ENCODE measurements around the gene UNC13D. TPM values are rescaled to one million over a fixed set of nuclear protein-coding genes. Genes with fewer than 3 reads are reported as not detected.
"Not testable (repeated sequence)": the region's sequence is repeated elsewhere in the genome, so short reads cannot be mapped to it uniquely, and the experiment has no call there.

UNC13D gene
- total RNA-seq, 1 experiment from 2014 or later = 0.57 TPM

DNA sequence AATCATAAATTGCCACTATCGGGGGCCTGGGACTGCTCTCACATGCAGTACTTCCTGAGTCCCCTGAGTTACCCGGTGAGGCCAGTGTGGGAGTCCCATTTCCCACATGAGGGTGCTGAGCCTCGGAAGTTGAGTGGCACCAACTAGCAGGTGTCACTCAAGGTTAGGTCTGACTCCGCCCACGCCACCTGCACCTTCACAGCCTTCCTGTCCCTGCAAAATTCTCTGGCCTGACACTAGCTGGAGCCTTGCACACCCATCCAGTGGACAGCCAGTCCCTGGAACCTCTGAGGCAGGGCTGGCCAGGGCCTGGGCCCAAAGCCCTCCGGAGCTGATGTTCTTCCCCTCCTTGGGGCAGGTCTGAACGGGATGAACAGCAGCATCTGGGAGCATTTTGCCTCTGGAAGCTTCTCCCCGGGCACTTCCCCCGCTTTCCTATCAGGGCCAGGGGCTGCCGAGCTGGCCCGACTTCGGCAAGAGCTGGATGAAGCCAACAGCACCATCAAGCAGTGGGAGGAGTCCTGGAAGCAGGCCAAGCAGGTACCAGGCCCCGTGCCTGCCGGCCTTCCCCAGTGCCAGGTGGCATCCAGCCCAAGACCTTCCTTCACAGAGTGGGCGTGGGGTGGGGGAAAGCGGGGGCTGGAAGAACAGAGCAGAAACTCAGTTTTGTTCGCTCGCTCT lies 21.9 kb downstream of the UNC13D start:
- DNase-seq (ENCODE audit: extremely low read depth, low read depth) = no peak

DNA sequence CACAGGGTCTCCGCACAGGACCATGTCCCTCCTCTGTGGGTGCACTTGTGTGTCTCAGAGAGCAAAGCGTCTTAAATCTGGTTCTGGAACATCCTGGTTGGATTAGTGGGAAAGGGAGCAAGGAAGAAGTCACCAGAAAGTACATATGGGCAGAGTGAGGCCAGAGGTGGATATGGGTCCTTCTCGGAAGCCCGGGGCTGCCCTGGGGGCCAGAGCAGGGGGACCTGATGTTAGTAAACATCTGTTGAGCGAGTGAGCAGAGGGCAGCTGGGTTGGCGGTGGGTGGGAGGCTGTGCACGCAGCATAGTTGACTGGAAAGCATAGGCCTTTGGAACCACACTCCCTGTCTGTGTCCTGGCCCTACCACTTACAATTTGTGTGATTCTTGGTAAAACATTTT lies 22.7 kb downstream of the UNC13D start:
- no peak for DNase-seq (ENCODE audit: extremely low read depth, low read depth)

DNA sequence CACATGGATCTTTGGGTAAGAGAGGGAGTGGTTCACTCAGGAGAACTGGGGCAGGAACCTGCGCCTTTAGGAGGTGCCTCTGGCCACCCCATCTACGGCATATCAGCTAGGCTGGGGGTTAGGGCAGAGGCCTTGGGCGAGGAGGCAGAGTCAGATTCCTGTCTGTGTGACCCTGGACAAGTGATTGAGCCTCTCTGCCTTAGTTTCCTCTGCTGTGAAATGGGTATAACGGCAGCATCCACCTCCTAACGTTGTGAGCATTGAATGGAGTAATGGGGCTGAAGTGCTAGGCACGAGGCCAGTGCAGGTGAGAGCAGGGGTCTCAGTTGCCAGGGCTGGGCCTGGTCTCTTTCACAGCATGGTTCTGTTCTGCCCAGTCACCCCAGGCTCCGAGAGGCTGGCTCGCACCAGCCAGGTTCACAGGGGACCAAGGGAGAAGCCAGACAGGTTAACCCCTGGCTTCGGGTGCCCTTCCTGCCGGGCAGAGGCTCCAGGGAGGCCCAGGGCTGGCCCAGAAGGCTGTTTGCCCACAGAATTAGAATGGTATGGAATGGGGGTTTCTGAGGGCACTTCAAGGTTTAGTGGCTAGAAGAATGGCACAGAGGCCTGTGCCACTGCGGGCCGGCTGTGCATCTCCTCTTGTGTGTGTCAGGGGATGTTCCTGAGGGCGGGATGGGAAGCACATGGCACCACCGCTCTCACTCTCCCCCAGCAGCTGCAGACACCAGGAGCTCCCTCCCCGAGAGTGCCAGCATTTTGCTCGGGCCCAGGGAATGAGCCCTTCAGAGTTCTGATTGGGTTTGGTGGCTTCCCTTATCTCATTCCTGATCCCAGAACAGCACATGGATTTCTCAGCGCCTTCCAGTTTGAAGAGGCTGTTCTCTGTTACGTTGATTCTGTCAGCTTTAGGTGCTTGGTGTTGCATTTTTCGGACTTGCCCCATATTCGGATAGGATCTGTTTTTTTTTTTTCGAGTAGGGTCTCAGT lies 23.8 kb downstream of the UNC13D start:
- DNase-seq (ENCODE audit: extremely low read depth, low read depth) = no peak

DNA sequence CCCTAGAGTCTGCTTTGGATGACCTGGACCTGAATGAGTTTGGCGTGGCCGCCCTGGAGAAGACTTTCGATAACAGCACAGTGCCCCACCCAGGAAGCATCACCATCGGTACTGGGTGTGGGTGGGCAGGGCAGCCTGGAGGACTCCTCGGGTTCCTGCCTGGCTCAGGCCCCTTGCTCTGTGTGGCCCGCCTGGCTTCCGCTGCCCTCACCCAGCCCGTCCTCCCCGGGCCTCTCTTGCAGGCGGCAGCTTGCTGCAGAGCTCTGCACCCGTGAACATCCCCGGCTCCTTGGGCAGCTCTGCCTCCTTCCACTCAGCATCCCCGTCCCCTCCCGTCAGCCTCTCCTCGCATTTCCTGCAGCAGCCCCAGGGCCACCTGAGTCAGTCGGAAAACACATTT lies 24.5 kb downstream of the UNC13D start:
- no peak for DNase-seq (ENCODE audit: extremely low read depth, low read depth)

DNA sequence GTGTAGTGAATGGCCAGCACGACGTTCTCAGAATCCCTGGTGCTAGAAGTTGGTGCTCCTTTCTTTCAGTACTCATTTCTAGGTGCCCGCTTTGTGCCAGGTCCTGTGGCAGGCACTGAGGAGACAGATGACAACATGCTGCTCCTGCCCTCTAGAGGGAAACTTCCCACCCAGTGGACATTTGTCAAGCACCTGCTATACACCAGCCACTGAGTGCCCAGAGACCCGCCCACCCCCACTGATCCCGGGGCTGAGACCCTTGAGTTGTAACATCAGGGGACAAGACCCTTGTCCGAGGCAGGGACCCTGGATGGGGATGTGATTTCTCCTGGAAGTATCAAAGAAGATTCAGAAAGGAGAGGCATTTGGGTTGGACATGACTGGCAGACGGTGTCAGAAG lies 25.1 kb downstream of the UNC13D start:
- no peak for DNase-seq (ENCODE audit: extremely low read depth, low read depth)

DNA sequence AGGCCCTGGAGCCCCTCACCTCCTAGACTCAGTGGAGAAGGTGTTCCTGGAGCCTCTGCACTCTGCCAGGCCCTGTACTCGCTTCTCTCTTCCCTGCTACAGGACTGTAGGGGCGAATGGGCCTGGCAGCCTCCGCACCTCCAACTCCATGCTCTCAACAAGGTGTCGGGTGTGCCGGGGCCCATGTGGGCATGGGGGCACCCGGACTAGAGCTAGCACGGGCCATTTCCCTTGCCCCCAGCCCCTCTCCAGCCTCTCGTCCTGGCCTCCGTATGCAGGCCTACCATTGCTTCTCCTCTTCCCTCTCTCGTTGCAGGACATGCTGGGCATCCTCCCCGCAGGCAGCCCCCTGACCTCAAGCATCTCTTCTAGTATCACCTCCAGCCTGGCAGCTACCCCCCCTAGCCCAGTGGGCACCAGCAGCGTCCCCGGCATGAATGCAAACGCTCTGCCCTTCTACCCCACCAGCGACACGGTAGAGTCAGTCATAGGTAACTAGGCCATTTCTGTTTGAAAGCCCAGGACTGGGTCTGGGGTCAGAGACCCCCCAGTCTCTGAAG lies 25.8 kb downstream of the UNC13D start:
- DNase-seq (ENCODE audit: extremely low read depth, low read depth) = no peak

DNA sequence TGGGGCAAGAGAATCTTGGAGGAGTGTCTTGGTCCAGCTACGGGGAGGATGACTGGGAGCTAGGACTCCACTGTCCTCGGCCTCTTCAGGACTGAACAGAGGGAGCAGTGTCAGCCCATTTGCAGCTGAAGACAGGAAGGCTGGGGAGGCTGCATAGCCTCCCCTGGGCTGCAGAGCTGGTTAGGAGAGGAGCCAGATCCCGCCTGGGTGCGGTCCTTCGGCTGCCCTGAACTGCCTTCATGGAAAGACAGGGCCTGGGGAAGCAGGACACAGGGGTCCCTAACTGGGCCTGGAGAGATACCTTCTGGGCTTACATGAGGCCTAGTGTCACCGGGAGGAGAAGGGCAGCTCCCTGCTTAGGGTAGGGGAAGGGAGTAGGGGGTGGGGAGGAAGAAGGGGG lies 26.6 kb downstream of the UNC13D start:
- DNase-seq (ENCODE audit: extremely low read depth, low read depth) = no peak

DNA sequence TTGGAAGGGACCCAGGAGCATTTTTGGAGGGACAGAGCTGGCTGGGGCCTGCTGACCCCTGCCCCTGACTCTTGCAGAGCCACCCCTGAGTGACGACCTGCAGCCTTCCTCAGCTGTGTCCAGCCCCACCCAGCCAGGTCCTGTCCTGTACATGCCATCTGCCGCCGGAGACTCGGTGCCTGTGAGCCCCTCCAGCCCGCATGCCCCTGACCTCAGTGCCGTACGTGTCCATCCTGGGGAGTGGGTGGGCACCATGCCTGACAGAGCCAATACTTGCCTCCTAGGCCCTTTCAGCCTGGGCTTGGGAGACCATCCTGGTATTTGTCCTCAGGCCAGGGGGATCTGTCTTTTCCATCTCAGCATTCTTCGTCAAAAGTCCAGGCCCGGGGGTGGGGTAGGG lies 27.5 kb downstream of the UNC13D start:
- no peak for DNase-seq (ENCODE audit: extremely low read depth, low read depth)

DNA sequence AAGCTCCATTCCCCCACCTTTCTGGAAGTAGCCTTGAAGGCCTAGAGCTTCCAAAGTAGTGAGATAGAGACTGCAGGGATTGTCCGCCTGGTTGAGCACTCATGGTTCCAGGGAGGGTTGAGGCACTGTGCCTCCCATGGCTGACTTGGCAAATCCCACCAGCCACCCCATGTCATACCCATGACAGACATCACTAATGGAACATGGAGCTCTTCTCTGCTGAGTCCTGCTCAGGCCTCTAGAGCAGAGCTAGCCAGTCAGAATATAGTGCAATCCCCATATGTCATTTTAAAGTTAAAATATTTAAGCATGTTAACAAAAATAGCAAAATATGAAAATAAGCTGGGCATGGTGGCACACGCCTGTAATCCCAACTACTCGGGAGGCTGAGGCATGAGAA lies 28.8 kb downstream of the UNC13D start:
- DNase-seq (ENCODE audit: extremely low read depth, low read depth) = no peak

DNA sequence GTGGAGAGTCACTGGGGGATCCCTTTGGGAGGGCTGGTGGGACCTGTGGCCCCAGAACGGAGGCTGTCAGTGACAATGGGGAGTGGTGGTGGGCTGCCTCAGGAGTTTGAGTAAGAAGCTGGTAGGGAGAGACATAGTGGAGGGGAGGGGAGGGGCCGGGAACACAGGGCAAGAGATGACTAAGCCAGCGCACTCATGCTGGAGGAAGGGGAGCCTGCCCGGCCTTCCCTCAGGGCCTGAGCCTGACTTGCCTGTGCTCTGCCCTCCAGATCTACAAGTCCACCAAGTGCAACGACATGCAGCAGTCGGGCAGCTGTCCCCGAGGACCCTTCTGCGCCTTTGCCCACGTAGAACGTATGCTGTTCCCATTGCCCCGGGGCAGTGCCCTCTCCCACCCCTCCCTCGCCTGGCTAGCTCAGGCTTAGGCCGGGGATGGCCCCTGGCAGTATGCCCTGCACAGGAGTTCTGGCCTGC lies 29.3 kb downstream of the UNC13D start:
- no peak for DNase-seq (ENCODE audit: extremely low read depth, low read depth)

DNA sequence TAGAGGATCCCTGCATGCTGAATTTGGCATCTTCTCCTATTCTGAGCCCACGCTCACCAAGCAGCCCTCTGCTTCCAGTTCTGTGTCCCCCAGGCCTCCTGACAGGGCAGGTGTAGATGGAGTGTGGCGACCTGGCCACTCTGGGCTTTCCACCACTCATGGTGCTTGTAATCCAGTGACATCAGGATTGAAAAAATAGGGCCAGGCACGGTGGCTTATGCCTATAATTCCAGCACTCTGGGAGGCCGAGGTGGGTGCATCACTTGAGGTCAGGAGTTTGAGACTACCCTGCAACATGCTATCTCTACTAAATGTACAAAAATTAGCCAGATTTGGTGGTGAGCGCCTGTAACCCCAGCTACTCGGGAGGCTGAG lies 30.2 kb downstream of the UNC13D start:
- no peak for DNase-seq (ENCODE audit: extremely low read depth, low read depth)

DNA sequence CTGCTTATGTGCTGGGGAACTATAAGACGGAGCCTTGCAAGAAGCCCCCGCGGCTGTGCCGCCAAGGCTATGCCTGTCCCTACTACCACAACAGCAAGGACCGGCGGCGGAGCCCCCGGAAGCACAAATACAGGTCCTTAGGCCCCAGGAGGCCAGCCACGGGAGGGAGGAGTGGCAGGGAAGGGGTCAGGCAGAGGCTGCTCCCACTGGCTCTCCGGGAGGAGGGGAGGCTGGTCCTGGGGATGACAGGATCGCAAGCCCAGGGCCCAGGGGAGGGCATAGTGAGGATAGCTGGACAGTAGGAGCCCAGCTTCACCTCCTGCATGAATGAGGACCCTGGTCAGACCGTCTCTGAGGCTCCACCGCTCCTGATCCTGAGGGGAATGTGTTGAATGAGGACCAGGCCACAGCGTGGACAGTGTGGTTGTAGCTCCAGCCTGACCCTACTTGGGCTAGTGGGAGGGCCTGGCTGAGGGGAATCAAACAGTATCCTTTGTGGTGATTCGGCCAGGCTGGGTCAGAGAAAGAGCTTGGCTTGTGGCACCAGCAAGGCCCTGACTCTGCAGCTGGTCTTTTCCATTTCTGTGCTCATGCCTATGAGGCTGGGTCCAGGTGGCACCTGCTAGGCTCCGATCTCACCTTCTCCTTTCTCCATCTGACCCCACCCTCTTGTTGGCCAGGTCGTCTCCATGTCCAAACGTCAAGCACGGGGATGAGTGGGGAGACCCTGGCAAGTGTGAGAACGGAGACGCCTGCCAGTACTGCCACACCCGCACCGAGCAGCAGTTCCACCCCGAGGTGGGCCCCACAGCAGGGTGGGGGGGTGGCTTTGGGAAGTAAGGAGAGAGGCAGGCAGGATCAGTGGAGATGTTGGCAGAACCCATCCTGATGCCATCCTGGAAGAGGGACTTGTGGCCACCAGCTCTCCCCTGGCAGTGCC lies 30.9 kb downstream of the UNC13D start:
- DNase-seq (ENCODE audit: extremely low read depth, low read depth) = no peak

DNA sequence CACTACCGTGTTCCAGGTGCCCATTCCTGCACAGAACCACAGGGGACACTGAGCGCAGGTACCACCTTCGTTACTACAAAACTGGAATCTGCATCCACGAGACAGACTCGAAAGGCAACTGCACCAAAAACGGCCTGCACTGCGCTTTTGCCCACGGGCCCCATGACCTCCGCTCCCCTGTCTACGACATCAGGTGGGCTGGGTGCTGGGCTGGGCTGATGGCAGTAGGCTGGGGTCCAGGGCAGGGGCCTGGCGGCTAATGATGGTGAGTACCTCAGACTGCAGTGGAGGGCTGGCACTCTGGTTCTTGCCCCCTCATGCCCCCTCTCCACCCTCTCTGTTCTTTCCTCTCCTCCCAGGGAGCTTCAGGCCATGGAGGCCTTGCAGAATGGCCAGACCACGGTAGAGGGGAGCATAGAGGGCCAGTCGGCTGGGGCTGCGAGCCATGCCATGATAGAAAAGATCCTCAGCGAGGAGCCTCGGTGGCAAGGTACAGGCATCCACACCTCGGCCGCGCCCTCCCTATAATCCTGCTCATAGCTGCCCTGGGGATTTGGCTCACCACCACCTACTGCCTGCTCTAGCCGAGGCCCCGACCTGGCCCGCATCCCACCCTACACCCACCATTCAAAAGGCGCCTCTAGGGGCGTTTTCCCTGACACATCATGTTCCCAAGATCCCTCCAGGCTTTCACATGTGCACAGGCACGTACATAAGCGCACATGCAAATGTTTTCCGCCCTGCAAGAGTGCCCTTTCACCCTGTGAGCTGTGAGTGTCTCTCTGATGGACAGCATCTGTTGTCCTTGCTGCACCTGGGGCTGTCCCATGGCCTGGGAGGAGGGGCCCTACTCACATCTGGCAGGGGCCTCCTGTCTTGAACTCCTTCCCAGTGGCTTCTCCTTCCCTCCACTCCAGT lies 31.8 kb downstream of the UNC13D start:
- no peak for DNase-seq (ENCODE audit: extremely low read depth, low read depth)

DNA sequence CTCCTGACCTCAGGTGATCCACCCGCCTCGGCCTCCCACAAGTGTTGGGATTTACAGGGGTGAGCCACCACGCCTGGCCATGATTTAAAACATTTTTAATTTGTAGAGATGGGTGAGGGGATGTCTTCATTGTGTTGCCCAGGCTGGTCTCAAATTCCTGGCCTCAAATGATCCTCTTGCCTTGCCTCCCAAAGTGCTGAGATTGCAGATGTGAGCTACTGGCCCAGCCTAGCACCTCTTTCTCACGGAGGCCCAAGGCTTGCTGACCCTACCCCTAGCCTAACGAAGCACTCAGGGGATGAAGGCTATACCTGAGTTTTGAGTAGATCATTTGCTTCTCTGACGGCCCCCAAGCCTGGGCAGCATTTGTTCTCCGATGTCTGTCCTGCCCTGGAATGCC lies 33.0 kb downstream of the UNC13D start:
- no peak for DNase-seq (ENCODE audit: extremely low read depth, low read depth)

DNA sequence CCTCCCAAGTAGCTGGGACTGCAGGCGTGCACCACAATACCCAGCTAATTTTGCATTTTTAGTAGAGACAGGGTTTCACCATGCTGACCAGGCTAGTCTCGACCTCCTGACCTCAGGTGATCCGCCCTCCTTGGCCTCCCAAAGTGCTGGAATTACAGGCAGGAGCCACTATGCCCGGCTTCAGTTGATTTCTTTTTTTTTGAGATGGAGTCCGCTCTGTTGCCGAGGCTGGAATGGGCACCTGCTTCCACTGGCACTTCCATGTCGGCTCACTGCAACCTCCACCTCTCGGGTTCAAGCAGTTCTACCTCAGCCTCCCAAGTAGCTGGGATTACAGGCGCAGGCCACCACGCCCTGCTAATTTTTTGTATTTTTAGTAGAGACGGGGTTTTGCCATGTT lies 33.4 kb downstream of the UNC13D start:
- not testable (repeated sequence) for DNase-seq (ENCODE audit: extremely low read depth, low read depth)

DNA sequence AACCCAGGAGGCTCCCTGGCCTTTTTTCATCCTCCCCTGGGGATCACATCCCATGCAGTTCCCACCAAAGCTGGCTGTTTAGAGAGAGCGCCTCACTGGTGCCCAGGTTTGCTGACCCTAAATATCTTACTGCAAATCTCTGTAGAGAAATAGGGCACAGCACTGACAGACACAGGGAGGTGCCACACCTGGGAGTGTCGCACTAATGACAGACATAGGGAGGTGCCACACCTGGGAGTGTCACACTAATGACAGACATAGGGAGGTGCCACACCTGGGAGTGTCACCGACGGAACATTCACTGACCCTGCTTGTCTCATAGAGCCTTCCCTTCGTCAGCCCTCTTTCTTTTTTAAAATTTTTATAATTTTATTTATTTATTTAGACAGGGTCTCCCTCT lies 34.0 kb downstream of the UNC13D start:
- DNase-seq (ENCODE audit: extremely low read depth, low read depth) = no peak

DNA sequence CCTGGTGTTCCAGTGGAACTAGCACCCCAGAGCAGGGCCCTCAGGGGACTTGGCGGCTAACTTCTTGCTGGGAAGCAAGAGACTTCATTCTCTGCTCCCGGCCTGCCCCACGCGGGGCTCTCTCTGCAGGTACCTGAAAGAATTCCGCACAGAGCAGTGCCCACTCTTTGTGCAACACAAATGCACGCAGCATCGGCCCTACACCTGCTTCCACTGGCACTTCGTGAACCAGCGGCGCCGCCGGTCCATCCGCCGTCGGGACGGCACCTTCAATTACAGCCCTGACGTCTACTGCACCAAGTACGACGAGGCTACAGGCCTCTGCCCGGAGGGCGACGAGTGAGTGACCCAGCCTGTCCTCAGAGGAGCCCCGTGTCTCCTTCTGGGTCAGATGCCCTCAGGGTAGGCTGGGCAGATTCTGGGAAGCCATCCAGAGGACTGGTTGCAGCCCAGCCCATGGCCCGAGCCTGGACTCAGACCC lies 34.5 kb downstream of the UNC13D start:
- DNase-seq (ENCODE audit: extremely low read depth, low read depth) = no peak

DNA sequence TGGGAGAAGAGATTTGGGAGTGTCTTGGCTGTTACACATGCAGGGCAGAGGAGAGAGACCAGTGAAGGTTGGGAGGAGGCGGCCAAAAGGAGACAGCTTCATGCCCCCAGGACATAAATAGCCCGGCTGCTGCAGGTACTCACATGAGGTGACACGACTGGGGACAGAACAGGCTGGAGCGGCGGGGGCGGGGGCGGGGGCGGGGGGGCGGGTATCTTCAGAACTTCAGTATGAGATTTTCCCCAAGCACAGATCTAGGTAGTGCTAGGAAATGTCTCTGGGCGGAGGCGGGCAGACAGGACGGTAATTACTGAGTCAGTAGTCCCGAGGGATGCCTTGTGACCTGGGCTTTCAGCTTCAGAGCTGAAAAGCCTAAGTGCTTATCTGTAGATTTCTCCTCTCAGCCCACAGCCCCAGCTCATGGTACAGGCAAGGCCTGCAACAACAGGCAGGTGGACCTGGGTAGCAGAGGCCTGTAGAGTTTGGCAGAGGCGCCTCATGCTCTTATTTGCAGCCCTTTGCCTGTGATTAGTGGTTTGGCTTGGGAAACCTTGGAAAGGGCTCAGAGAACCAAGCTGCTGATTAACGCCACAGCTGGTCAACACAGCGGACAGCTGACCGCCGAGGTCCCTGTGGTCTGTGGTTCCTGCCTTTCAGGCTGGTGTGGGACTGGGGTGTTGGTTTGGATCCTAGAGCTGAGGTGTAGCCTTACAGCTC lies 35.1 kb downstream of the UNC13D start:
- DNase-seq (ENCODE audit: extremely low read depth, low read depth) = no peak

DNA sequence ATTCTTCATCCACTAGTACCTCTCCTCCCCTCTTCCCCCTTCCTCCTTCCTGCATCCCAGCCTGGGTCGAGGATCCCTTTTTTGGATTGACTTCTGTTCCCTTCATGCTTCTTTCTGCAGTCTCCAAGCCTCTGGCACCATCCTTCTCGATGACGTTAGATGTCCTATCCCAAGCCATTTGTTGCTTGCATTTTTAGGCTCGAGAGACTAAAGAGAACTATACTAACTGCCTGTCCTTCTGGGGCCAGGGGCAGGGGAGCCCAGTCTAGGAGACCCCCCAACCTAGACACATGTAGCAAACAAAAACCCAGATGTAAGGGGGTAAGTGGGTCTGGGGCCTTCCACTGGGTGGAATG lies 35.7 kb downstream of the UNC13D start:
- no peak for DNase-seq (ENCODE audit: extremely low read depth, low read depth)
